D341Med (cell line): Measurements from ENCODE around the gene RTEL1.

Experiments used
- DNase-seq: peaks from one replicate; pipeline ENCODE4 v3.0.0; 2012; ENCODE audit warnings: low spot score

The RTEL1 gene

DNA sequence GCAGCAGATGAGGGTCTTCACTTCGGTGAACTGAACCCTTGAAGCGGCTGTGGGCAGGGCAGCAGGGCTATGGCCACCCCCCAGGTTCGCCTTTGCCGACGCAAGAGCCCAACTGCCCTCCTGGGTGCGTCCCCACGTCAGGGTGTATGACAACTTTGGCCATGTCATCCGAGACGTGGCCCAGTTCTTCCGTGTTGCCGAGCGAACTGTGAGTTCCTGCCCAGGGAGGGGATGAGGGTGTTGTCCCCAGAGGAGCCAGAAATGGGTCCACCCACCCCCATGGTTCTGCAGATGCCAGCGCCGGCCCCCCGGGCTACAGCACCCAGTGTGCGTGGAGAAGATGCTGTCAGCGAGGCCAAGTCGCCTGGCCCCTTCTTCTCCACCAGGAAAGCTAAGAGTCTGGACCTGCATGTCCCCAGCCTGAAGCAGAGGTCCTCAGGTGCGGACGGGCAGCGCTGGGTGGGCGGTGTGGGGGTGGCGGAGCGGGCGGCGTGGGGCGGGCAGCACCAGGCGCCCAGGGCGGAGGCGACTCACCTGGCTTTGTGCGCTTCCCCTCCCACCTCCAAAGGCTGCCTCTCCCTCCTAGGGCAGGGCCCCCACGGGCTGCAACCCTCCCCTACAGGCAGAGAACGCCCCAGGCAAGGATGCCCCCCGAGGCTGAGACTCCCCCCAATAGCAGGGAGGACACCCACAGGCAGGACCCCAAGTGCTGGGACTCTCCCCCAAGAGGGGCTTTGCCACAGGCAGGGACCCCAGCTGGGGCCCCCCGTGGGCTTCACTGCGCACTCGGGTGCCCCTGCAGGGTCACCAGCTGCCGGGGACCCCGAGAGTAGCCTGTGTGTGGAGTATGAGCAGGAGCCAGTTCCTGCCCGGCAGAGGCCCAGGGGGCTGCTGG is 32.1 kb downstream of the RTEL1 start:
- no peak for DNase-seq

DNA sequence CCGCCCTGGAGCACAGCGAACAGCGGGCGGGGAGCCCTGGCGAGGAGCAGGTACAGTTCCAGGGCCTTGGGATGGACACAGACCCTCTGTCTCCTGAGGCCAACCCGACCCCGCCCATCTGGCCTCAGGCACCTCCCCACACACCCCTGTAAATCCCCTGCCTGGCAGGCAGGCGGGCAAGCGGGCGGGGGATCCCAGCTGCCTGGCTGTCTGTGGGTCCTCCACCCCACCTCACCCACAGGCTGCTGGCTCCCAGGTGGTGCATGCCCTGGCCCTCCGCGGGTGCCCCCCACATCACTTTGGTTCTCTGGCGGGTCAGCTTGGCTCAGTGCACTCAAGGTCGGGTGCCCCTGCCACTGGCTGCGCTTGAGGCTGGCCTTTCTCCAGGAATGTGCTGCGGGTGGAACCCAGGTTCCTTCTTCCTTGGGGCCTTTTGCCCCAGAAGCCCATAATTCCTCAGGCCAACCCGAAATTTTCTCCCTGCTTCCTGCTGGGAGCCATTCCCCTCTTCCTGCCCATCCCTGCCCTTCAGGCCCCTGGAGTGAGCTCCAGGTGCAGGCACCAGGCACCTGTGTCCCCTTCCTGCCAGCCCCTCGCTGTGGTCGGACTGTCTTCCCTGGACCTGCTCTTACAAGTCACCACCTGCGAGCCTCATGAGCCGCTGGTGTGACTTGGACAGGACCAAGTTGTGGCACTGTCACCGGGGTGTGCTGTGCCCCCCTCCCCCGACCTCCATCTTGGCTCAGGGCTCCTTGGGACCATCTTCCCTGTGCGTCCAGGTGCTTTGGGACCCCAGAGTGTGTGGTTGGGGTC is 33.0 kb downstream of the RTEL1 start:
- no peak for DNase-seq

DNA sequence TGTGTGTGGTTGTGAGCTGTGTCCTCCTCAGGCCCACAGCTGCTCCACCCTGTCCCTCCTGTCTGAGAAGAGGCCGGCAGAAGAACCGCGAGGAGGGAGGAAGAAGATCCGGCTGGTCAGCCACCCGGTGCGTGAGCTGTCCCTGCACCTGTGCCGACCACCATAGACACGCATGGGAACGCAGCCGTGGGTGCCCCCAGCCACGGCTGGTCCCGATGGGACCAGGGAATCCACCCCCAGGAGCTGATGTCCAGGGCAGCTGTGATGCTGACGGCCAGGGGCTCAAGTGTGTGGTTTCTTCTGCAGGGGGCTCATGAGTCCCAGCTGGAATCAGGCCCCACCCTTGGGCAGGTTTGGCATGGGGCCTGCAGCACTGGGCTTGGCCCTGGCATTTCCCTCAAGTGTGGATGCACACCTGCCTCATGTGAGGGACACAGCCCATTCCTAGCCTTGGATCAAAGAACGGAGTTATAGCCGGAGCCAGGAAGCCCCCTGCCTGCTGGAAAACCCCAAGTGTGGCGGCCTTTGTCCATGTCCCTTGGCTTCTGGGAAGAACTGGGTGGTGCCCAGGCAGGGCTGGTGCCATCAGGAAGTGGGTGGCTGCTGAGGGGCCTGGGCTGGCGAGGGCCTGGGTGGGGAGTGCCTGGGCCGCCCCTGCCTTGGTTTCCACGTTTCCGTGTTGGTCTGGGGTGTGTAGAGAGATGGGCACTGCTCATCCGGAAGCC is 33.8 kb downstream of the RTEL1 start:
- DNase-seq = no peak

DNA sequence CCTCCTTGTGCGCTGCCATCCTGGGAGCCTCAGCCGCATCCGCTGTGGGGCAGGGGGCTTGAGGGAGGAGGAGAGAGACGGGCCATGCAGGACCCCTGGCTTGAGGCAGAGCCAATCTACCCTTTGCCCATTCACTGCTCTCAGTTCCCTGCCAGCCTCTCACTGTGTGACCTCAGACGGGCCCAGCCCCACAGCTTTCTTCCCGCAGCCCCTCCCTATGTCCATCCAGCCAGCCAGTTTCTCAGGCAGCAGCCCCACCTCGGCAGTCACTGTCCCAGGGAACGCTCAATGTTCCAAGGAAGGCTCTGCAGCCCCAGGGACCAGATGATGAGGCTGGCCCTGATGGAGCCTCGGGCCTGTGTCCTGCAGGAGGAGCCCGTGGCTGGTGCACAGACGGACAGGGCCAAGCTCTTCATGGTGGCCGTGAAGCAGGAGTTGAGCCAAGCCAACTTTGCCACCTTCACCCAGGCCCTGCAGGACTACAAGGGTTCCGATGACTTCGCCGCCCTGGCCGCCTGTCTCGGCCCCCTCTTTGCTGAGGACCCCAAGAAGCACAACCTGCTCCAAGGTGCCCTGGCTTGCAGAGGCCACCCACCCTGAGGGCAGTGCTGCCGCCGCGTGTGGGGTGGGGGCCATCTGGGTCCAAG is 34.4 kb downstream of the RTEL1 start:
- DNase-seq = no peak

DNA sequence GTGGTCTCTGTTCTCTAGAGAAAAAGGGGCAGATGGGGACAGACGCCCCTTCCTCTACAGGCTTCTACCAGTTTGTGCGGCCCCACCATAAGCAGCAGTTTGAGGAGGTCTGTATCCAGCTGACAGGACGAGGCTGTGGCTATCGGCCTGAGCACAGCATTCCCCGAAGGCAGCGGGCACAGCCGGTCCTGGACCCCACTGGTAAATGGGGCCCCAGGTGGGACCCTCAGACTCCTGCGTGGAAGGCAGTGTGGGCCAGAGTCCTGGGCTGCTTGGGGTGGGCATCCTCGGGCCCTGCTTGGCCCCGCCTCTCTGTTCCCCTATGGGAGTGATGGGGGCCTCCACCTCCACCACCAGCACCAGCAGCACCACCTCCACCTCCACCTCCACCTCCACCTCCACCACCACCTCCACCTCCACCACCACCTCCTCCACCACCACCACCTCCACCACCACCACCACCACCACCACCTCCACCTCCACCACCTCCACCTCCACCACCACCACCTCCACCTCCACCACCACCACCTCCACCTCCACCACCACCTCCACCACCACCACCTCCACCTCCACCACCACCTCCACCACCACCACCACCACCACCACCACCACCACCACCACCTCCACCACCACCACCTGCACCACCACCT is 35.1 kb downstream of the RTEL1 start:
- DNase-seq = peak; percentile 38

DNA sequence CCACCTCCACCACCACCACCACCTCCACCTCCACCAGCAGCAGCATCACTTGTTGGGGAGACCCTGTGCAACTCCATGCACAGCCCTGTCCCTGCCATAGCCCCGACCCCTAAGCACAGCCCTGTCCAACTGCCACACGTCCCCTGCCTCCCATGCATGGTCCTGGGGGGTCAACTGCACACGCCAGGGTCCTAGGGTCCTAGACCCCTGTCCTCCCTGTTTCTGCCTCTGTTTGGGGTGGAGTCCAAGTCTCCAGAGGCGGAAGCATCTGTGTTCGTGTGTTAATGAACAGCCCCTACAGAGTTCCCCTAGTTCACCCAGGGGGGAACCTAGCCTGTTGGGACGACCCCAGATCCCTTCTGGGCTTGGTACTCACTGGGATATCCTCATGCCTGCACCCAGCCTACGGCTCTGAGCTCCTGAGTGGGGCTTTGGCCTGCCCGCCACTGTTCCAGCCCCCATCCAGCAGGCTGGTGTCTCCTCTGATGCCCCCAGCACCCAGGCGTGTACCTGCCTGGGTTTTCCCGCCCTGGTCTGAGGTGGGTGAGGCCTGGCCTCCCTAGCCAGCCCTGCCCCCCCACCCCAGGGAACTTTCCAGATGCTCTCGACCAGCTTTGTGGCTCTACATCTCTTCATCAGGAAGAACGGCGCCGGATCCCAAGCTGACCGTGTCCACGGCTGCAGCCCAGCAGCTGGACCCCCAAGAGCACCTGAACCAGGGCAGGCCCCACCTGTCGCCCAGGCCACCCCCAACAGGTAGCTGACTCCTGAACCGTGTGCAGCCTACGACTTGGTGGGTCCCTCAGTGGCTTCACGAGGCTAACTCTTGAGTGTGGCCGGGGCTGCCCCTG is 35.8 kb downstream of the RTEL1 start:
- DNase-seq = peak; percentile 34

DNA sequence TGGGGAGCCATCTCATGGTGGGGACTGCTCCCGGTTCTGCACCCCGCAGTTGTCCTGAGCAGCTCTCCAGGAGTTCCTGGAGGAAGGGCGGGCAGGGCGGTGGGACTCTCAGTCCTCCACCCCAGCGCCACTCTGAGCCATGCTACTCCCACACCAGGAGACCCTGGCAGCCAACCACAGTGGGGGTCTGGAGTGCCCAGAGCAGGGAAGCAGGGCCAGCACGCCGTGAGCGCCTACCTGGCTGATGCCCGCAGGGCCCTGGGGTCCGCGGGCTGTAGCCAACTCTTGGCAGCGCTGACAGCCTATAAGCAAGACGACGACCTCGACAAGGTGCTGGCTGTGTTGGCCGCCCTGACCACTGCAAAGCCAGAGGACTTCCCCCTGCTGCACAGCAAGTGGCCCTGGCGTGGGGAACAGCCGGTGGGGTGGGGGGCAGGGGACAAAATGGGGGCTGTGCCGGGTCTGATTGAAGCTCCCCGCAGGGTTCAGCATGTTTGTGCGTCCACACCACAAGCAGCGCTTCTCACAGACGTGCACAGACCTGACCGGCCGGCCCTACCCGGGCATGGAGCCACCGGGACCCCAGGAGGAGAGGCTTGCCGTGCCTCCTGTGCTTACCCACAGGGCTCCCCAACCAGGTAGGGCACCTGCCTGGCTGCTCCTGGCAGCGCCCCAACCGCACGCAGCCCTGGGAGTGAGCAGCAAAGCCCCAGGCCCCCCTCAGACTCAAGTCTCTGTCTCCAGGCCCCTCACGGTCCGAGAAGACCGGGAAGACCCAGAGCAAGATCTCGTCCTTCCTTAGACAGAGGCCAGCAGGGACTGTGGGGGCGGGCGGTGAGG is 36.7 kb downstream of the RTEL1 start:
- DNase-seq = peak; percentile 39

DNA sequence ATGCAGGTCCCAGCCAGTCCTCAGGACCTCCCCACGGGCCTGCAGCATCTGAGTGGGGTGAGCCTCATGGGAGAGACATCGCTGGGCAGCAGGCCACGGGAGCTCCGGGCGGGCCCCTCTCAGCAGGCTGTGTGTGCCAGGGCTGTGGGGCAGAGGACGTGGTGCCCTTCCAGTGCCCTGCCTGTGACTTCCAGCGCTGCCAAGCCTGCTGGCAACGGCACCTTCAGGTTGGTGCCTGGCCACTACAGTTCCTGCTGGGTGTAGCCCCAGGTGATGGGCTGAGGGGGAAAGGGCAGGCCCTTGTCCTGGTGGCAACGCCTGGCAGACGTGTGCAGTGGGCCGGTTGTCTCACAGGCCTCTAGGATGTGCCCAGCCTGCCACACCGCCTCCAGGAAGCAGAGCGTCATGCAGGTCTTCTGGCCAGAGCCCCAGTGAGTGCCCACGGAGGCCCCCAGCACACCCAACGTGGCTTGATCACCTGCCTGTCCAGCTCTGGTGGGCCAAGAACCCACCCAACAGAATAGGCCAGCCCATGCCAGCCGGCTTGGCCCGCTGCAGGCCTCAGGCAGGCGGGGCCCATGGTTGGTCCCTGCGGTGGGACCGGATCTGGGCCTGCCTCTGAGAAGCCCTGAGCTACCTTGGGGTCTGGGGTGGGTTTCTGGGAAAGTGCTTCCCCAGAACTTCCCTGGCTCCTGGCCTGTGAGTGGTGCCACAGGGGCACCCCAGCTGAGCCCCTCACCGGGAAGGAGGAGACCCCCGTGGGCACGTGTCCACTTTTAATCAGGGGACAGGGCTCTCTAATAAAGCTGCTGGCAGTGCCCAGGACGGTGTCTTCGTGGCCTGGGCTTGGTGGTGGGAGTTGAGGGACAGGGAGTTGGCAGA is 37.6 kb downstream of the RTEL1 start:
- DNase-seq = peak; percentile 50

DNA sequence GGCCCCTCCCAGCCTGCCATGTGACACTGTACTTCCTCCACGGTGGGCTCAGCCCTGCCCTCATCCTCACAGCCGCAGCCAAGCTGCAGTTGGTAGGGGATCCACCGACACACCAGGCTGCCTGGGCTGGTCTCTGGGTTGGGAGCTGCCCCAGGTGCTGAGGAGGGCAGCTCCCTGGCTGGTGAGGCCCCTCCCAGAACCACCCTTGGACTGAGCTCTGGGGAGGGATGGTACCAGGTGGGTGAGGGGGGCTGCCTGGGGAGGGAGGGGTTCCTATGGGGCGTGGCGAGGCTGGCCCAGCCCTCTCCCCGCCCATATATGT is 38.2 kb downstream of the RTEL1 start:
- no peak for DNase-seq

DNA sequence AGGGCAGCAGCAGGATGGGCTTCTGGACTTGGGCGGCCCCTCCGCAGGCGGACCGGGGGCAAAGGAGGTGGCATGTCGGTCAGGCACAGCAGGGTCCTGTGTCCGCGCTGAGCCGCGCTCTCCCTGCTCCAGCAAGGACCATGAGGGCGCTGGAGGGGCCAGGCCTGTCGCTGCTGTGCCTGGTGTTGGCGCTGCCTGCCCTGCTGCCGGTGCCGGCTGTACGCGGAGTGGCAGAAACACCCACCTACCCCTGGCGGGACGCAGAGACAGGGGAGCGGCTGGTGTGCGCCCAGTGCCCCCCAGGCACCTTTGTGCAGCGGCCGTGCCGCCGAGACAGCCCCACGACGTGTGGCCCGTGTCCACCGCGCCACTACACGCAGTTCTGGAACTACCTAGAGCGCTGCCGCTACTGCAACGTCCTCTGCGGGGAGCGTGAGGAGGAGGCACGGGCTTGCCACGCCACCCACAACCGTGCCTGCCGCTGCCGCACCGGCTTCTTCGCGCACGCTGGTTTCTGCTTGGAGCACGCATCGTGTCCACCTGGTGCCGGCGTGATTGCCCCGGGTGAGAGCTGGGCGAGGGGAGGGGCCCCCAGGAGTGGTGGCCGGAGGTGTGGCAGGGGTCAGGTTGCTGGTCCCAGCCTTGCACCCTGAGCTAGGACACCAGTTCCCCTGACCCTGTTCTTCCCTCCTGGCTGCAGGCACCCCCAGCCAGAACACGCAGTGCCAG is 38.7 kb downstream of the RTEL1 start, which contains the start of gene TNFRSF6B:
TNFRSF6B (plus strand) TSS at position 25 of the 729 bp plus-strand sequence; CDS start at position 141, 116 bp downstream.
- peak; percentile 58 for DNase-seq

DNA sequence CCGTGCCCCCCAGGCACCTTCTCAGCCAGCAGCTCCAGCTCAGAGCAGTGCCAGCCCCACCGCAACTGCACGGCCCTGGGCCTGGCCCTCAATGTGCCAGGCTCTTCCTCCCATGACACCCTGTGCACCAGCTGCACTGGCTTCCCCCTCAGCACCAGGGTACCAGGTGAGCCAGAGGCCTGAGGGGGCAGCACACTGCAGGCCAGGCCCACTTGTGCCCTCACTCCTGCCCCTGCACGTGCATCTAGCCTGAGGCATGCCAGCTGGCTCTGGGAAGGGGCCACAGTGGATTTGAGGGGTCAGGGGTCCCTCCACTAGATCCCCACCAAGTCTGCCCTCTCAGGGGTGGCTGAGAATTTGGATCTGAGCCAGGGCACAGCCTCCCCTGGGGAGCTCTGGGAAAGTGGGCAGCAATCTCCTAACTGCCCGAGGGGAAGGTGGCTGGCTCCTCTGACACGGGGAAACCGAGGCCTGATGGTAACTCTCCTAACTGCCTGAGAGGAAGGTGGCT is 39.3 kb downstream of the RTEL1 start:
- DNase-seq = peak; percentile 51

DNA sequence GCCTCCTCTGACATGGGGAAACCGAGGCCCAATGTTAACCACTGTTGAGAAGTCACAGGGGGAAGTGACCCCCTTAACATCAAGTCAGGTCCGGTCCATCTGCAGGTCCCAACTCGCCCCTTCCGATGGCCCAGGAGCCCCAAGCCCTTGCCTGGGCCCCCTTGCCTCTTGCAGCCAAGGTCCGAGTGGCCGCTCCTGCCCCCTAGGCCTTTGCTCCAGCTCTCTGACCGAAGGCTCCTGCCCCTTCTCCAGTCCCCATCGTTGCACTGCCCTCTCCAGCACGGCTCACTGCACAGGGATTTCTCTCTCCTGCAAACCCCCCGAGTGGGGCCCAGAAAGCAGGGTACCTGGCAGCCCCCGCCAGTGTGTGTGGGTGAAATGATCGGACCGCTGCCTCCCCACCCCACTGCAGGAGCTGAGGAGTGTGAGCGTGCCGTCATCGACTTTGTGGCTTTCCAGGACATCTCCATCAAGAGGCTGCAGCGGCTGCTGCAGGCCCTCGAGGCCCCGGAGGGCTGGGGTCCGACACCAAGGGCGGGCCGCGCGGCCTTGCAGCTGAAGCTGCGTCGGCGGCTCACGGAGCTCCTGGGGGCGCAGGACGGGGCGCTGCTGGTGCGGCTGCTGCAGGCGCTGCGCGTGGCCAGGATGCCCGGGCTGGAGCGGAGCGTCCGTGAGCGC is 39.9 kb downstream of the RTEL1 start:
- peak; percentile 49 for DNase-seq

DNA sequence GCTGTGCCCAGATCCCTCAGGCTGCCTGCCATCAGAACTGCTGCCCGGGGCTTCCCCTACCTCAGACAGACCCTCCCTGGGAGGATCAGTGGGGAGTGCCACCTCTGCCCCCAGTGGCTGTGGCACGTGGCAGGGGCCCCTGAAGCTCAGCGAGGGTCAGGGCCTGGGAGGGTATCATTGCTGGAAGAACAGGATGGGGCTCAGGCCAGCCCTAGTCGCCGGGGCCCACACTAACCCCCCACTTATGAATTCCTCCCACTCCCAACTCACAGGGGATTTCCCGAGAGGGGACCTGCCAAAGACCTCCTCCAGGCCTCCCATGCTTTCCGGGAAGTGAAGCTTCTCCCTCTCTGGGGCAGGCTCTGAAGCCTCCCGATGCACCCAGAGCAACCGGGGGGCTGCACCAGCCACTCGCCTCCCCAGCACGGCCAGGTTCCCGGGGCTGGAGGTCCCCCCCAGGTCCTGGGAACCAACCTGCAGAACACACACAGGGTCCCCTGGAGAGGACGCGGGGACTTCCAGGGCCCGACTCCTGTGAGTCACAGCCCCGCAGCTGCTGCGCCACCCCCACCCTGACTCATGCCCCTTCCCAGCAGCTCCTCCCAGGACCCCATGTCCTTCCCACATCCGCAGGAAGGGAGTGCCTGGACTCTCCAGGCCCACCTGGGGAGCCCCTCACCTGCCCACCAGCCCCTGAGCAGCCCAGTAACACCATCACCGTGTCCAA is 40.8 kb downstream of the RTEL1 start:
- peak; percentile 54 for DNase-seq

DNA sequence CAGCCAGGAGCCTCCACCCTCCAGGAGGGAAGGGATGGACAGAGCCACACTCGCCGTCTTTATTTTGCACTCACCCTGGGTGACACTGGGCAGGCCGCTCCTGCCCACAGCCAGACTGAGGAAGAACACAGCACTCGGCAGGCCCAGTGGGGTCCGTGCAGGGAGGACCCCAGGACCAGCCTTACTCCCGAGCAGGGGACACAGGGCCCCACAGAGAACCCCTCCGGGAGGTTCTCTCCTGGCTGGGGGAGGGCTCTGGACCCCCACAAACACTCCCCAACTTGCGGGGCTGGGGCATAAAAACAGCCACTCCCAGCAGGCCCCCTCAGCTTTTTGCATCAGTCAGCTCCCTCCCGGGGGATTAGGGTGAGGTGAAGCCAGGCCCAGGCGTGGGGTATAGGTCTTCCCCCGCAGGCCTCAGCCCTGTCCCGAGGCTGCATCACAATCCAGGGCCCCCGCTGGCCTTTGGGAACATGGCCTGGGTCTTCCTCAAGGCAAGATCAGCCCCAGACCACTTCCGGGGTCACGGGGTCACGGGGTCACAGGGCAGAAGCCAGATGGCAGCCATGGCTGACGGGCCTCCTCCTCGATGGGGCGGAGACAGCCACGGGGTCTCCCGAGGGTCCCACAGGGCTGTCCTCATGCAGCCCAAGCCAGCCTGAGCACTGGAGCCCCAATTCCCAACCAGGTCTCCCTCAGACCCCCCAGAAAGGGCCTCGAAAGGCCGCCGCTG is 41.5 kb downstream of the RTEL1 start:
- peak; percentile 45 for DNase-seq

DNA sequence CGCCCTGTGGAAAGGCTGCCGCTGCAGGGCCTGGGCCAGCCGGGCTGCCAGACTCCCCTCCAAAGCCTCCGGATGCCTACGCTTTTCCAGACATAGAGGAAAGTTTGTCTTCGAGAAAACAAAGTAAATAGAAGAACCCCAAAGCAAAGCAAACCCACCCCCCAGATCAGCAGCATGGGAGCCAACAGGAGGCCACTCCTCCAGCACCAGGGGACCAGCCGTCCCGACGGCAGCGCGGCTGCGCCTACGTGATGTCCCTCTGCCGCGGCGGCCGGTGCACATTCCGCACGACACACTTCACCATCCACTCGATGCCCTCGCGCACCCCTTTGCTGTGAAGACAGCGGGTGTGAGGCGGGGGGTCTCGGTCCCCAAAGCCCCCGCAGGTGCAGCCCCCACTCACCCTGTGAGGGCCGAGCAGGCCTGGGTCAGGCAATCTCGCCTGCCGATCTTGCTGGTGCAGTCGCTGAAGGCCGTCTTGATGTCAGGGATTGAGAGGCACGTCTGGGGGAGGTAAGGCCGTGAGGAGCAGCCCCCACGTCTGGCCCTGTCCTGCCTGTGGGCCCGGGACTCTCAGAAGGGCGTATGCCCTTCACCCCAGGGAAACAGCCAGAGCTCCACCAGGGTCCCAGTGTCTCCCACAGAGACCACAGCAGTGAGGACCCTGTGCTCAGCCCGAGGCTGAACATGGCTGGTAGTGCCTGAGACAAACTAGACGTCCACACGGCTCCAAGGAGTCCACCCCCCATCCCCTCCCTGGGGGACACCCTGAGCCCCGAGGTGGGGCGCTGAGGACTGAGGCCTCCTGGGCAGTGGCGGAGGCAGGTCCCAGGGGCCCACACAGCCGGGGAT is 42.3 kb downstream of the RTEL1 start:
- peak; percentile 42 for DNase-seq
